RWPE2 (cell line): ENCODE measurements around the gene TNFRSF14.

Source experiments
- ATAC-seq: fragments of 200-7000 bp; cut with Tn5 transposase; 3 replicates; pipeline ENCODE4 v1.9.1; 2021; ENCODE audit warnings: low read depth
- DNase-seq: peaks from one replicate; pipeline ENCODE4 v3.0.0-alpha.2; 2020; ENCODE audit warnings: low spot score
- H3K27ac ChIP-seq: fragments of 450-650 bp; 2 replicates; pipeline ENCODE4 v1.5.1; 2017; ENCODE audit warnings: mild to moderate bottlenecking; ENCODE audit not compliant: poor library complexity, severe bottlenecking
- H3K27me3 ChIP-seq: fragments of 250-450 bp; sonication (Bioruptor Pico); 2 replicates; pipeline ENCODE4 v1.5.1; 2021; ENCODE audit warnings: mild to moderate bottlenecking, moderate library complexity; ENCODE audit not compliant: insufficient read depth, poor library complexity, severe bottlenecking
- H3K36me3 ChIP-seq: fragments of 250-450 bp; sonication (Bioruptor Pico); 2 replicates; pipeline ENCODE4 v1.5.1; 2020; ENCODE audit warnings: low read depth, mild to moderate bottlenecking, moderate library complexity
- H3K4me1 ChIP-seq: fragments of 250-450 bp; sonication (Bioruptor Pico); 2 replicates; pipeline ENCODE4 v1.5.1; 2021; ENCODE audit warnings: mild to moderate bottlenecking, moderate library complexity; ENCODE audit not compliant: insufficient read depth, poor library complexity, severe bottlenecking
- H3K4me3 ChIP-seq: fragments of 250-450 bp; sonication (Bioruptor Pico); 2 replicates; pipeline ENCODE4 v1.5.1; 2021; ENCODE audit warnings: mild to moderate bottlenecking, moderate library complexity; ENCODE audit not compliant: severe bottlenecking
- H3K9me3 ChIP-seq: fragments of 250-450 bp; sonication (Bioruptor Pico); 2 replicates; pipeline ENCODE4 v1.5.1; 2021; ENCODE audit warnings: mild to moderate bottlenecking, moderate library complexity; ENCODE audit not compliant: severe bottlenecking
- TF ChIP-seq, protein P1 (sequence below): fragments of 450-650 bp; IDR thresholded peaks from one replicate; pipeline ENCODE4 v1.5.1; 2017; ENCODE audit warnings: mild to moderate bottlenecking, moderate library complexity; ENCODE audit not compliant: poor library complexity, severe bottlenecking

TNFRSF14 gene

DNA sequence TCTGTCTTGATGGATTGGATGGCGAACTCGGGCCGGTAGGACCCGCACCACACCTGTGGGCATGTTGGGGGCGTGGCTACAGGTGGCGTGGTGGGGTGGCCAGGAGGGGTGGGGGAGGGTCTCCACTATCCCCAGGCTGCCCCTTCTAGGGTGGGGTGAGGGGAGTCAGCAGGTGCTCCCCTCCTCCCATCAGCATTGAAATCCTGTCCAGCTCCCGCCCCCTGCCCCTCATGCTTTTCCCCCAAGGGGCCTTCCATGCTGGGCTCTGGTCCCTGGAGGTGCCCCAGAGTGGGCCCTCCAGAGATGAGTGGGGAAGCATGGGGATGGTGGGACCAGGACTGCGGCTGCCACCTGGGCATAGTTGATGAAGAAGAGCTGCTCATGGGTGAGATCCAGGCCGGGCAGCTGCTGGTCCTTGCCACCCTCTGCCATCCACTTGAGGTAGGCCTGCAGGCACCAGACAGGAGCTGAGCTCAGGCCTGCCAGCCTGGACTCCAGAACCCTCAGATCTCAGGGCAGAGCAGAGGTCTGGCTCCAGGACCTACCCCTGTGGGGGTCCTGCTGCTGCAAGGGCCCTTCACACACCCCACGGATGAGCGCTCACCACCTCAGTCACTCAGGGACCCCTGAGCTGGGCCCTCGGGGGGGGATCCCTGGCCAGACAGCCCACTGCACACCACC is 35.5 kb downstream of the TNFRSF14 start:
- Histone ChIP-seq H3K4me1 (no peaks in the 10 kb centered on the region), H3K27ac (no peak overlapping the region), H3K9me3 (no peaks in the 10 kb centered on the region), H3K4me3 (no peak overlapping the region), H3K36me3 (no peaks in the 10 kb centered on the region), H3K27me3 (no peaks in the 10 kb centered on the region)
- no peak for DNase-seq
- TF ChIP-seq, protein P1, sequence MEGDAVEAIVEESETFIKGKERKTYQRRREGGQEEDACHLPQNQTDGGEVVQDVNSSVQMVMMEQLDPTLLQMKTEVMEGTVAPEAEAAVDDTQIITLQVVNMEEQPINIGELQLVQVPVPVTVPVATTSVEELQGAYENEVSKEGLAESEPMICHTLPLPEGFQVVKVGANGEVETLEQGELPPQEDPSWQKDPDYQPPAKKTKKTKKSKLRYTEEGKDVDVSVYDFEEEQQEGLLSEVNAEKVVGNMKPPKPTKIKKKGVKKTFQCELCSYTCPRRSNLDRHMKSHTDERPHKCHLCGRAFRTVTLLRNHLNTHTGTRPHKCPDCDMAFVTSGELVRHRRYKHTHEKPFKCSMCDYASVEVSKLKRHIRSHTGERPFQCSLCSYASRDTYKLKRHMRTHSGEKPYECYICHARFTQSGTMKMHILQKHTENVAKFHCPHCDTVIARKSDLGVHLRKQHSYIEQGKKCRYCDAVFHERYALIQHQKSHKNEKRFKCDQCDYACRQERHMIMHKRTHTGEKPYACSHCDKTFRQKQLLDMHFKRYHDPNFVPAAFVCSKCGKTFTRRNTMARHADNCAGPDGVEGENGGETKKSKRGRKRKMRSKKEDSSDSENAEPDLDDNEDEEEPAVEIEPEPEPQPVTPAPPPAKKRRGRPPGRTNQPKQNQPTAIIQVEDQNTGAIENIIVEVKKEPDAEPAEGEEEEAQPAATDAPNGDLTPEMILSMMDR: no peak
- ATAC-seq: no peak

DNA sequence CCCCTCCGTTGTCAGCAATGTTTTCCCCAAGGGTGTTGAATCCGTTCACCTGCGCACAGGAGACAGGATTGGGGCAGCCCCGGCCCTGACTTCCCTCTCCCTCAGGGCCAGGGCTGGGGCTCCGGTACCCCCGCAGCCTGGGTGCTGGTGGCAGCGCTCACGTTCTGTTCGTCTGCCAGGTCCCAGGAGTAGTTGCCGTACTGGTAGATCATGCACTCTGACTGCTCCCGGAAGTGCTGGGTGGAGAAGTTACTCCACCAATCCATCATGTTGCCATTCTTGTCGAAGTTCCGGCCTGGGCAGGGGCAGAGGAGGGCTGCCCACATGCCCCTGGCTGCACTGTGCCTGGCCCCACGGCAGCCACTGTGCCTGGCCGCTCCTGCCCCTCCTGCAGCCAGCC is 36.5 kb downstream of the TNFRSF14 start:
- no peaks in the 10 kb centered on the region for H3K4me1 ChIP-seq
- no peaks in the 10 kb centered on the region for H3K36me3 ChIP-seq
- no peak overlapping the region for H3K27ac ChIP-seq
- TF ChIP-seq, protein P1: no peak
- H3K4me3 ChIP-seq: no peak overlapping the region
- H3K9me3 ChIP-seq: no peaks in the 10 kb centered on the region
- no peaks in the 10 kb centered on the region for H3K27me3 ChIP-seq
- ATAC-seq: no peak
- DNase-seq: no peak

DNA sequence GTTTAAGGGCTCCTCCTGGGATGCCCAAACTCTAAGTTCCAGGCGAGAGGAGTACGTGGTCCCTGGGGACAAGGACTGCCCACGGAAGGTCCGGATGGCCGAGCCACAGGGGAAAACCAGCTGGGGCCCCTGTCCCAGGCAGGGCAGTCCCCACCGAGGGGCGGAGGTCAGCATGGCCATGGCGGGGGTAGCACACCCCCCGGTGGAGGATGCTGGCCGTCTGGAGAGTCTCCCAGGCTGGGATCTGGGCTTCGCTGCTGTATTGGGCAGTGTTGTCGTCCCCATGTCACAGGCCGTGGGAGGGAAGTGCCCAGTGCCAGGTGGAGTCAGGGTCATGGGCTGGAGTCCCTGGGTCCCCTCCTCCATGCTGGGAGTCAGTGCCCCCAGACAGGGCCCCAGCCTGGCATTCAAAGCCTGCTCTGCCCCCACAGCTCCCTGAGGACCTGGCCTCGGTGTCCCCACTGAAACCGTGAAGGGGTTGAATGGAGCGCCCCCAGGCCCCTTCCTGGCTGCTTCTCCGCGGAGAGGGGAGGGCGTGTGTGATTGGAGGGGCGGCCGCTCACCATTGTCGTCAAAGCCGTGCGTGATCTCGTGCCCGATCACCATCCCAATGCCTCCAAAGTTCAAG is 37.2 kb downstream of the TNFRSF14 start:
- no peak overlapping the region for H3K4me3 ChIP-seq
- ATAC-seq (no peak), DNase-seq (no peak)
- no peaks in the 10 kb centered on the region for H3K27me3 ChIP-seq
- no peaks in the 10 kb centered on the region for H3K36me3 ChIP-seq
- TF ChIP-seq, protein P1: no peak
- no peaks in the 10 kb centered on the region for H3K9me3 ChIP-seq
- no peaks in the 10 kb centered on the region for H3K4me1 ChIP-seq
- H3K27ac ChIP-seq: no peak overlapping the region

DNA sequence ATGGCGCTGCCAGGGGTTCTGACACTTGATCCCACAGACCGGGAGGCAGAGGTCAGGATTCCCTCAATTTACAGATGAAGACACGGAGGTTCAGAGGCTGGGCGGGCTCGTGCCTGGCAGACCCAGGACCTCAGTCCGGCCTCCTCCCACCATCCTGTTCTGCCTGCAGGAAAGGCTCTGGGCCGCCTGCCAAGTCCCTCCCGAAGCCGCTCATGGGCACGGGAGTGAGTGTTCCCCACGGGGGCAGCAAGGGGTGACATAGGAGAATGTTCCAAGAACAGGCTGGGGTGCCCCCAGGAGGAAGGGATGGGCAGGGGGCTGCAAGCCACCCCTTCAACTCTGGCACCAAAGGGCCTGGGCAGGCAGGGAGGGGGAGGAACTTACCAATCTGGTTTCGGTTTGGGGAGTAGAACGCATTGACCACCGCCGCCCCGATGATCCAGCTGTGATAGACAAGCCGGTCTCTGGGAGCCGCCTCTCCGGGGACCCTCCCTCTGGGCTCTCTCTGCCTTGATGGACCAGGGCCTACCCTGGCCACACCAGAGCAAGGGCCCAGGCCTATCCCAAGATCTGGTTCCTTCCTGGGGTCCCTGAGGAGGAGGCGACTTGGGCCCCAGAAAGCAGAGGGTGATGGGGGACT is 38.0 kb downstream of the TNFRSF14 start:
- DNase-seq (peak; percentile 76), ATAC-seq (peak; percentile 54)
- Histone ChIP-seq H3K36me3 (no peaks in the 10 kb centered on the region), H3K9me3 (no peaks in the 10 kb centered on the region), H3K27ac (no peak overlapping the region), H3K4me3 (peak overlapping the region; percentile 2), H3K4me1 (no peaks in the 10 kb centered on the region), H3K27me3 (peaks cover 6% of the 10 kb centered on the region)
- TF ChIP-seq, protein P1: no peak

DNA sequence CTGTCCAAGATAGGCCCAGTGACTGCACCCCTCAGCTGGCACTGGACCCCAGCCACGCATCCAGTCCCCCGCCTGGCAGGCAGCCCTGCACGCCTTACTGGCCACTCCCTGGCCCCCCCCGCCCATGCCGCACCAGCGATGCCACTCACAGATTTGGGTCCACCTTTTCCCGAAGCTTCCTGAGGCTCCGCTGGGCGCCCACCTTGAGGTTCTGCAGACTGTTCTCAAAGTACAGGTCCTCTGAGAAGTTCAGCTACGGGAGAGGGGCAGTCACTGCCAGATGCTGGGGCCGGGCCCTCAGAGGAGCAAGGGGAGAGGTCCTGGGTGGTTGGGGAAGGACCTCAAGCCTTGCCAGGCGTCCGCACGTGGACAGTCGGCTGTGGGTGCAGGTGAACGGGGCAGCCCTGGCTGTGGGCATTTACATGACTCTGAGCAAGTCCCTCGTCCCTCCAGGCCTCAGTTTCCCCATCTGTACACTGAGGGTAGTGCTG is 38.5 kb downstream of the TNFRSF14 start:
- Histone ChIP-seq H3K4me1 (no peaks in the 10 kb centered on the region), H3K9me3 (no peaks in the 10 kb centered on the region), H3K27ac (no peak overlapping the region), H3K36me3 (no peaks in the 10 kb centered on the region), H3K4me3 (no peak overlapping the region), H3K27me3 (peaks cover 6% of the 10 kb centered on the region)
- TF ChIP-seq, protein P1: no peak
- ATAC-seq (no peak), DNase-seq (no peak)
